Endothelial cell (in vitro differentiated cells): ENCODE data around the gene SLAMF9. TPM values are rescaled to one million over a fixed set of nuclear protein-coding genes. Genes with fewer than 3 reads are reported as not detected.
"Not testable (repeated sequence)": the region's sequence is repeated elsewhere in the genome, so short reads cannot be mapped to it uniquely, and the experiment has no call there.

Experiments used
- DNase-seq: peaks from one replicate; pipeline ENCODE4 v3.0.0; 2021; ENCODE audit warnings: low spot score
- H3K27ac Mint-ChIP-seq: one replicate; pipeline ENCODE4 v1.8.0; 2021; ENCODE audit warnings: mixed read lengths, inconsistent platforms; ENCODE audit not compliant: unreplicated experiment
- H3K27me3 Mint-ChIP-seq: one replicate; pipeline ENCODE4 v1.8.0; 2021; ENCODE audit warnings: mild to moderate bottlenecking, moderate library complexity, mixed read lengths, inconsistent platforms; ENCODE audit not compliant: unreplicated experiment
- H3K36me3 Mint-ChIP-seq: one replicate; pipeline ENCODE4 v1.8.0; 2021; ENCODE audit warnings: mild to moderate bottlenecking, low read depth, mixed read lengths, inconsistent platforms; ENCODE audit not compliant: unreplicated experiment
- H3K4me1 Mint-ChIP-seq: one replicate; pipeline ENCODE4 v1.8.0; 2021; ENCODE audit warnings: mild to moderate bottlenecking, mixed read lengths, inconsistent platforms; ENCODE audit not compliant: unreplicated experiment
- H3K4me3 Mint-ChIP-seq: one replicate; pipeline ENCODE4 v1.8.0; 2021; ENCODE audit warnings: mild to moderate bottlenecking, mixed read lengths, inconsistent platforms; ENCODE audit not compliant: unreplicated experiment
- H3K9me3 Mint-ChIP-seq: one replicate; pipeline ENCODE4 v1.8.0; 2021; ENCODE audit warnings: mixed read lengths, inconsistent platforms; ENCODE audit not compliant: unreplicated experiment
- total RNA-seq: library from RNA; stranded (reverse); fragmentation: NEBNext Ultra II Directional; extraction: Animal tissue kit (Norgen Biotek cat#: 25700); gene quantifications from one replicate; pipeline ENCODE4 v1.2.1, GENCODE V29; 2021; ENCODE audit not compliant: unreplicated experiment
- TF ChIP-seq, protein P1 (sequence below): fragments of 200-600 bp; sonication (generic); IDR thresholded peaks from one replicate; pipeline ENCODE4 v1.5.0; 2021; ENCODE audit warnings: antibody characterized with exemption; ENCODE audit not compliant: unreplicated experiment

Gene SLAMF9
- total RNA-seq, 1 donor from 2014 or later: not detected

DNA sequence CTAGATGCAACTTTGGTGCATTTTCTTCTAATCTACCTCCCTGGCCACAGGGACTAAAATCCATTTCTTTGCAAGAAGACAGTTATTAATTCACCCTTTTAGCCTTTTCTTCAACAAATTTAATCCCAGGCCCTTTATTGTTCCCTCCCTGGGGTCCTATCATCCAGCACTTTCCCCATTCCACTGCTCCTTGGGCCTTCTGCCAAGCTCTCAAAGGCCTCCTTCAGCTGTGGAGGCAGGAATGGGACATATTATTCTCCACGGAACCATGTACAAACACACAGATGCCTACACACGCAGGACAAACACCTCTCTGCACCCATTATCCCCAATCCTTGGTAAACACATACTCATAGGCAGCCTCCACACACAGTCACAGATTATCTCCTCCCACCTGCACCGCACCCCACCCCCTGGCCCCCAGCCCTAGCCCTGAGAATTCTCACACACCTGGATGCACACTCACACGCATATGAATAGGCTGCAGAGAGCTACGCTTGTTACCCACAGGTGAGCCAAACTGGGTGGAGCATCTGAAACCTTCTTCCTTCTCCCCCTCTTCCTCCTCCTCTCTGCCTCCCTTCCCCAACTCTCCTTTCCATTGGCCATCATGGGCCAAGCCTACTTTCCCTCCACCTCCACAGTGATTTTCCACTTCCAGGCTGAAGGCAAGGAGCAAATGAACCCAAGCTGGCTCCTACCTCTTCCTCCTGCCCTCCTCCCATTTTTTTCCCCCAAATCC lies 40.4 kb downstream of the SLAMF9 start:
- Mint-ChIP-seq H3K27me3 (peaks cover 13% of the 10 kb centered on the region), H3K4me3 (no peak overlapping the region), H3K9me3 (no peaks in the 10 kb centered on the region), H3K36me3 (peaks cover 24% of the 10 kb centered on the region), H3K4me1 (peaks cover 45% of the 10 kb centered on the region), H3K27ac (peak overlapping the region; percentile 15)
- TF ChIP-seq, protein P1, sequence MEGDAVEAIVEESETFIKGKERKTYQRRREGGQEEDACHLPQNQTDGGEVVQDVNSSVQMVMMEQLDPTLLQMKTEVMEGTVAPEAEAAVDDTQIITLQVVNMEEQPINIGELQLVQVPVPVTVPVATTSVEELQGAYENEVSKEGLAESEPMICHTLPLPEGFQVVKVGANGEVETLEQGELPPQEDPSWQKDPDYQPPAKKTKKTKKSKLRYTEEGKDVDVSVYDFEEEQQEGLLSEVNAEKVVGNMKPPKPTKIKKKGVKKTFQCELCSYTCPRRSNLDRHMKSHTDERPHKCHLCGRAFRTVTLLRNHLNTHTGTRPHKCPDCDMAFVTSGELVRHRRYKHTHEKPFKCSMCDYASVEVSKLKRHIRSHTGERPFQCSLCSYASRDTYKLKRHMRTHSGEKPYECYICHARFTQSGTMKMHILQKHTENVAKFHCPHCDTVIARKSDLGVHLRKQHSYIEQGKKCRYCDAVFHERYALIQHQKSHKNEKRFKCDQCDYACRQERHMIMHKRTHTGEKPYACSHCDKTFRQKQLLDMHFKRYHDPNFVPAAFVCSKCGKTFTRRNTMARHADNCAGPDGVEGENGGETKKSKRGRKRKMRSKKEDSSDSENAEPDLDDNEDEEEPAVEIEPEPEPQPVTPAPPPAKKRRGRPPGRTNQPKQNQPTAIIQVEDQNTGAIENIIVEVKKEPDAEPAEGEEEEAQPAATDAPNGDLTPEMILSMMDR: no peak
- DNase-seq: no peak

DNA sequence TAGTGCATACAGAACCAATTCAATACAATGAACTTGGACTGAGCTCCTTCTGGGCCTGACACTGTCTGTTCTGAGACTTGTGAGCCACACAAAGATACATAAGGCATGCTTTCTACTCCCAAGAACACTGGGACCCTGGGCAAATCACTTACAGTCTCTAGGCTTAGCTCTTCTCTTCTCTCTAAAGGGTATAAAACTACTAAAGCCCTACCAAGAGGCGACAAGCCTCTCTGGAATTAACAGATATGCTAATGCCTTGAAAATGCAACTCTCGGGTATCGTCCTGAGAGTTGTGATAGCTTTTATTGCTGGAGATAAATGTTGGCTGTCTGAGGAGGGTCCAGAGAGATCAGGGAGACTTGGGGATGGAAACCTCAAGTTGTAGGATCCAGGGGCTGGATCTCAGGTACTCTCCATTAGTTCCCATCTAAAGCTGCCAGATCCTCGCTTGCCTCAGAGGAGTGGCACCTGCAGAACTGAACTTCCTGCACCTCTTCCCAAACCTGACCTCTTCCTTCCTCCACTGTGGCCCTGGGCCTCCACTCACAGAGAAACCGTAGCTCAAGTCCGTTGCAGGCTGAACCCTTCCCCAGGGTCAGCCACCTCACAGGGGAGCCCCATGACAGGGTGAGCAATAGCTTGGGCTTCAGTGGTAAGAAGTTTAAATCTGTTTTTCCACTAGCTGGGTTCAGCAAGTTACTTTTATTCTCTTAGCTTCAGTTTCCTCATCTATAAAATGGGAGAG lies 42.5 kb downstream of the SLAMF9 start:
- H3K36me3 Mint-ChIP-seq: peaks cover 11% of the 10 kb centered on the region
- H3K4me1 Mint-ChIP-seq: peaks cover 35% of the 10 kb centered on the region
- H3K4me3 Mint-ChIP-seq: no peak overlapping the region
- no peaks in the 10 kb centered on the region for H3K9me3 Mint-ChIP-seq
- DNase-seq: no peak
- TF ChIP-seq, protein P1: no peak
- peak overlapping the region; percentile 98 for H3K27ac Mint-ChIP-seq
- peaks cover 13% of the 10 kb centered on the region for H3K27me3 Mint-ChIP-seq

DNA sequence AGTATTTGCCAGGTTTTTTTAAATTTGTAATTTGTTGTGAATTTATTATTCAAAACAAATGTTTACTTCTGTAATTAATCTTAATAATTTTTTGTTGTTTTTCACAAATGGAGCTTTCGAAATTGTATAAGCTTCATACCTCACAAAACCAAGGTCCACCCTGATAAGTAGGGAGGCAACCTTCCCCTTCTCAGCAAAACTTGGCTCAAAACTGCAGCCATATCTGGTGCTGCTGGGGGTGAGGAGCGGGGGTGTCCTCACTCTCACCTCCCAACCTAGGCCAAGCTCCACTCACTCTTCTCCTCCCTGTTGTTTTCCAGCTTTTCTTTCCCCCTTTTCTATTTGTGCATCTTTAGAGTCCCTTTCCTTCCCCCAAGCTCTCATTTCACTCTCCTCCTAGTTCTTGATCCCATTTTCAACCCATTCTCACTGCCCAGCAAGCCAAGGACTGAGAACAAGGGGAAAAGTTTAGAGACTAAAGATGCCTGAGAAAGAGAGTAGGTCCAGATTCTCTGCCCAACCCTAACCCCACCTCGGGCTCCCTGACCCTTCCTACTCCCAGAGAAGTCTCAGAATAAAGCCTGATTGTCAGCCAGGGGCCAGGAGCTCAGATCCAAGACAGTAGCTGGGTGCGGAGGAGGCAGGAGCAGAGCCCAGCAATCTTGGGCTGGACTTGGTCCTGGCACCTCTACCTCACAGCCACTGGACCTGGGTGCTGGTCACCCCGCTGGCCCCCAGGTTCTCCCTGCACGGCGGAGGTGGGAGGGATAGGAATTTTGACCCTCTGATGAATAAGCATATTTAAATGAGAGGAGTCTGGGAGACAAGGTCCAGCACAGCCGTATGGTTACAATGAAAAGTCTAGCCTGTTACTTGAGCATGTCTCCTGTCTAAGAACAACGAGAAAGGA lies 45.8 kb downstream of the SLAMF9 start:
- no peak for DNase-seq
- H3K4me1 Mint-ChIP-seq: peaks cover 25% of the 10 kb centered on the region
- TF ChIP-seq, protein P1: no peak
- H3K27ac Mint-ChIP-seq: no peak overlapping the region
- no peaks in the 10 kb centered on the region for H3K9me3 Mint-ChIP-seq
- H3K27me3 Mint-ChIP-seq: peaks cover 7% of the 10 kb centered on the region
- H3K36me3 Mint-ChIP-seq: no peaks in the 10 kb centered on the region
- no peak overlapping the region for H3K4me3 Mint-ChIP-seq

DNA sequence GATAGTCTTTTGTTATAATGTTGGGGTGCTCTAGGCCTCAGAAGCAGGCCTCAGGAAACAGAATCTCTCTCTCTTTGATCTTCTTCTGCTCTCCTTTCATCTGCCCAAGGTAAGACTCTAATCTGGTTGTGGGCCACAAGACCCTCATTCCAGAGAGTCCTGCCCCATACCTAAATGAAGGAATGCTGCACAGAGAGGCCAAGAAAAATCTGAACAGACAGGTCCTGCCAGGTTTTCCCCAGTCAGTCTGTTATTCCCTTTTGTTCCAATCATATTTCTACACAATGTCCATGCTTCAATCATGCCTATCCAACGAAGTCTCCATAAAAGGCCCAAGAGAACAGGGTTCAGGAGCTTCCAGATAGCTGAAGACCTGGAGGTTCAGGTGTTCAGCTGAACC lies 47.1 kb downstream of the SLAMF9 start:
- no peak for DNase-seq
- Mint-ChIP-seq H3K4me3 (no peak overlapping the region), H3K36me3 (no peaks in the 10 kb centered on the region), H3K27ac (no peak overlapping the region), H3K4me1 (peaks cover 21% of the 10 kb centered on the region), H3K27me3 (peaks cover 7% of the 10 kb centered on the region), H3K9me3 (no peaks in the 10 kb centered on the region)
- TF ChIP-seq, protein P1: no peak

DNA sequence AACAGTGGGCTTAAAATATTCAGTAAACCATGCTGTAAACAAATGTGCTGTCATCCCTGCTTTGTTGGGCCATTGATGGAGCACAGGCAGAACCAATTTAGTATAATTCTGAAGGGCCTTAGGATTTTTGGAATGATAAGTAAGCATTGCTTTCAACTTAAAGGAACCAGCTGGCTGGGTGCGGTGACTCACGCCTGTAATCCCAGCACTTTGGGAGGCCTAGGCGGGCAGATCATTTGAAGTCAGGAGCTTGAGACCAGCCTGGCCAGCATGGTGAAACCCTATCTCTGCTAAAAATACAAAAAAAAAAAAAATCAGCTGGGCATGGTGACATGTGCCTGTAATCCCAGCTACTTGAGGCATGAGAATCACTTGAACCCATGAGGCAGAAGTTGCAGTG lies 50.0 kb downstream of the SLAMF9 start:
- not testable (repeated sequence) for H3K9me3 Mint-ChIP-seq, H3K4me3 Mint-ChIP-seq, H3K27me3 Mint-ChIP-seq, DNase-seq, H3K27ac Mint-ChIP-seq, H3K36me3 Mint-ChIP-seq
- H3K4me1 Mint-ChIP-seq: peaks cover 14% of the 10 kb centered on the region
